HCT116 (cell line): ENCODE results near the gene MYL5. TPM values are rescaled to one million over a fixed set of nuclear protein-coding genes. Genes with fewer than 3 reads are reported as not detected.

ENCODE experiments used
- ATAC-seq: fragments of 200-7000 bp; cut with Tn5 transposase; 2 replicates; pipeline ENCODE4 v1.9.1; 2020; ENCODE audit warnings: mild to moderate bottlenecking, moderate library complexity
- BruUV-seq: library from RNA; stranded (reverse); fragments of 400-500 nt; replicated peaks from 2 replicates; lab custom pipeline; 2021; lab: Mats Ljungman, UMichigan
- CTCF ChIA-PET: fragments of 300-600 bp; sonication (Branson Sonifier 250); formaldehyde crosslinking; loops from one replicate; lab custom pipeline; 2021; ENCODE audit warnings: antibody characterized with exemption; lab: Charles Lee
- POLR2A ChIA-PET: fragments of 300-600, 350-600 bp; sonication (Branson Sonifier 250); formaldehyde crosslinking; loops from one replicate; lab custom pipeline; 2021; ENCODE audit warnings: antibody characterized with exemption; lab: Charles Lee
- RAD21 ChIA-PET, 2 experiments: fragments of 300-600 bp; sonication (Branson Sonifier 250); formaldehyde crosslinking; loops; one replicate each; lab custom pipeline; 2023; ENCODE audit warnings: low total read pairs in 2 of 2; ENCODE audit not compliant: uncharacterized antibody in 2 of 2, unreplicated experiment in 2 of 2, low non-redundant PET in 1 of 2; lab: Charles Lee
- DNase-seq: peaks from one replicate; pipeline ENCODE4 v3.0.0-alpha.2; 2010; ENCODE audit warnings: low read depth, low spot score
- H2AFZ ChIP-seq: fragments of 200-600 bp; shearing (Covaris generic), sonication (generic); 2 replicates; pipeline ENCODE4 v1.6.1; 2017; ENCODE audit warnings: low read depth, mixed run types, mixed read lengths, antibody characterized with exemption, low read length; ENCODE audit not compliant: poor library complexity, severe bottlenecking
- H3K27ac ChIP-seq: 2 replicates; pipeline ENCODE4 v1.5.1; 2012; ENCODE audit warnings: low read depth, low read length
- H3K27me3 ChIP-seq: fragments of 200-600 bp; sonication (generic); 2 replicates; pipeline ENCODE4 v1.6.1; 2016; ENCODE audit warnings: mixed run types, low read length, mixed read lengths; ENCODE audit not compliant: insufficient read depth
- H3K36me3 ChIP-seq, 2 experiments: fragments of 200-500 bp in 1 of 2; fragments of 200-600 bp in 1 of 2; sonication (Bioruptor generic) in 1 of 2; sonication (generic) in 1 of 2; 2 replicates each; pipeline versions ENCODE4 v1.5.1 to v1.6.1; 2014 to 2016; ENCODE audit warnings: low read length in 2 of 2, inconsistent platforms in 1 of 2, mixed read lengths in 1 of 2, mixed run types in 1 of 2; ENCODE audit not compliant: insufficient read depth in 2 of 2, control insufficient read depth in 1 of 2
- H3K4me1 ChIP-seq, 2 experiments: fragments of 200-600 bp in 1 of 2; sonication (generic) in 1 of 2; 2 replicates each; pipeline versions ENCODE4 v1.5.1 to v1.6.1; 2012 to 2017; ENCODE audit warnings: low read length in 2 of 2, inconsistent platforms in 1 of 2, mild to moderate bottlenecking in 1 of 2, mixed read lengths in 1 of 2, mixed run types in 1 of 2, moderate library complexity in 1 of 2; ENCODE audit not compliant: insufficient read depth in 2 of 2, control insufficient read depth in 1 of 2
- H3K4me2 ChIP-seq: fragments of 200-600 bp; sonication (generic); 2 replicates; pipeline ENCODE4 v1.6.1; 2017; ENCODE audit warnings: mixed run types, low read length, mixed read lengths
- H3K4me3 ChIP-seq, 2 experiments: fragments of 200-600 bp in 1 of 2; sonication (generic) in 1 of 2; replicated peaks in 1 of 2; 2 replicates each; pipeline ENCODE4 v1.5.1; 2011 to 2016; ENCODE audit warnings: low read length in 2 of 2, control low read depth in 1 of 2, low read depth in 1 of 2, mild to moderate bottlenecking in 1 of 2, mixed read lengths in 1 of 2, mixed run types in 1 of 2
- H3K79me2 ChIP-seq: fragments of 200-600 bp; sonication (generic); 2 replicates; pipeline ENCODE4 v1.6.1; 2017; ENCODE audit warnings: mild to moderate bottlenecking, mixed run types, low read length, moderate library complexity, mixed read lengths; ENCODE audit not compliant: insufficient read depth
- H3K9ac ChIP-seq: fragments of 200-600 bp; sonication (generic); 2 replicates; pipeline ENCODE4 v1.6.1; 2016; ENCODE audit warnings: low read length, mixed read lengths
- H3K9me2 ChIP-seq: fragments of 200-600 bp; sonication (generic), shearing (Covaris generic); 2 replicates; pipeline ENCODE4 v1.6.1; 2017; ENCODE audit warnings: mixed run types, mild to moderate bottlenecking, moderate library complexity; ENCODE audit not compliant: insufficient read depth
- H3K9me3 ChIP-seq, 2 experiments: fragments of 200-500 bp in 1 of 2; fragments of 200-600 bp in 1 of 2; sonication (Bioruptor generic) in 1 of 2; sonication (generic) in 1 of 2; 2 replicates each; pipeline ENCODE4 v1.6.1; 2014 to 2017; ENCODE audit warnings: low read length in 2 of 2, mixed read lengths in 2 of 2, inconsistent platforms in 1 of 2, low read depth in 1 of 2, mild to moderate bottlenecking in 1 of 2, mixed run types in 1 of 2, moderate library complexity in 1 of 2; ENCODE audit not compliant: control insufficient read depth in 1 of 2, insufficient read depth in 1 of 2
- H4K20me1 ChIP-seq: fragments of 200-600 bp; sonication (generic), shearing (Covaris generic); 2 replicates; pipeline ENCODE4 v1.6.1; 2017; ENCODE audit warnings: mixed run types, mild to moderate bottlenecking, moderate library complexity; ENCODE audit not compliant: insufficient read depth
- ATF3 ChIP-seq: IDR thresholded peaks from 2 replicates; pipeline ENCODE4 v1.6.1; 2012
- CBX3 ChIP-seq: IDR thresholded peaks from 2 replicates; pipeline ENCODE4 v1.6.1; 2012; ENCODE audit warnings: low read depth
- EZH2 ChIP-seq: fragments of 200-600 bp; sonication (generic); IDR thresholded peaks from 2 replicates; pipeline ENCODE4 v1.6.1; 2017; ENCODE audit warnings: antibody characterized with exemption, mixed run types
- EZH2phosphoT487 ChIP-seq: fragments of 200-600 bp; IDR thresholded peaks from 2 replicates; pipeline ENCODE4 v1.6.1; 2018; ENCODE audit warnings: antibody characterized with exemption, borderline replicate concordance
- JUND ChIP-seq: IDR thresholded peaks from 2 replicates; pipeline ENCODE4 v1.6.1; 2012
- MAX ChIP-seq: IDR thresholded peaks from 2 replicates; pipeline ENCODE4 v1.6.1; 2012
- POLR2A ChIP-seq: IDR thresholded peaks from 2 replicates; pipeline ENCODE4 v1.7.0; 2011; ENCODE audit warnings: borderline replicate concordance; ENCODE audit not compliant: insufficient read depth, insufficient read length; ENCODE audit errors: extremely low read depth
- SIN3A ChIP-seq: IDR thresholded peaks from 2 replicates; pipeline ENCODE4 v1.6.1; 2012; ENCODE audit warnings: low read depth
- SP1 ChIP-seq: IDR thresholded peaks from 2 replicates; pipeline ENCODE4 v1.6.1; 2012; ENCODE audit warnings: low read depth
- SRF ChIP-seq: IDR thresholded peaks from 2 replicates; pipeline ENCODE4 v1.6.1; 2012; ENCODE audit warnings: low read depth
- TCF7L2 ChIP-seq: IDR thresholded peaks from 2 replicates; pipeline ENCODE4 v1.7.0; 2011; ENCODE audit warnings: borderline replicate concordance, inconsistent platforms; ENCODE audit not compliant: insufficient read depth, insufficient read length; ENCODE audit errors: extremely low read depth
- ZBTB33 ChIP-seq: IDR thresholded peaks from 2 replicates; pipeline ENCODE4 v1.6.1; 2011; ENCODE audit warnings: mild to moderate bottlenecking, low read length, moderate library complexity; ENCODE audit not compliant: insufficient replicate concordance; ENCODE audit errors: extremely low read depth
- intact Hi-C: fragments of 100-400 bp; cut with micrococcal nuclease; formaldehyde crosslinking; loops from 2 replicates; pipeline ENCODE4 v1.10.0; 2022
- total RNA-seq: library from RNA; stranded (reverse); gene quantifications from one replicate; pipeline ENCODE4 v1.2.1, GENCODE V29; 2021; ENCODE audit not compliant: unreplicated experiment

MYL5 gene
- total RNA-seq, 1 experiment from 2014 or later, result 14.0 TPM

GRCh38 chr4:682490-683172 is 8.3 kb downstream of the MYL5 start (continued):
- no peak for TF ChIP-seq ZBTB33

DNA sequence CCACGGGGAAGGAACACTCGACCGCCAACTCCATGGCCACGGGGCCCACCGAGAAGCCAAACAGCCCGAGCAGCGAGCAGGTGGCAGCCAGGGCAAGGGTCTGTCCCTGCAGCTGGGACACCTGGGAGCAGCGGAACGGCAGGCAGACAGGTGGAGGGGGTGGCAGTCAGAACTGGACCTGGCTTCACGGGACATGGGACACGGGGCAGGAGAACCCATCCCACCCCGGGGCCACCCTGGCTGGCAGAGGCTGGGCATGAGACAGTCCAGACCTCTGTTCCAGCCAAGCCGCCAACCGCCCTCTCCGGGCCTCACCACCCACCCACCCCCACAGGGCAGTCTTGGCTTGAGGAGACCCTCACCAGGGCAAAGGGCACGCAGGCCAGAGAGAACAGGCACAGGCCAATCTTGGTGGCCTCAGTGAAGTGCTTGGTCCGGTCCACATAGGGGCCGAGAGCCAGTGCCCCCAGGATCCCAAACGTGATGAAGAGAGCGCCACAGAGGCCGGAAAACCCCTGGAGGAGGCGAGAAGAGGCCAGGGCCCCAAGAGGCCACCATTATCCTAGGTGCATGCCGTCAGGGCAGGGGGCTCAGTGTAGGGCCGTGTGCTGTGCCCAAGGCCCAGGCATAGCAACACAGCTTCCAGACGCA is 9.0 kb downstream of the MYL5 start:
- ChIA-PET RAD21 (interaction anchor here in 1 of 2 experiments (1.5 kb wide), 1 partner anchor 81 kb away, joined by 4 read pairs; no protein-coding TSS in a partner anchor), POLR2A (interaction anchor here (1.0 kb wide), 1 partner anchor 9 kb away, joined by 3 read pairs; the partner anchor contains the start of genes ATP5ME and MYL5), CTCF (interaction anchor here (0.6 to 1.7 kb wide), 4 partner anchors 9 to 80 kb away, joined by 3 to 14 read pairs (median 4); partner anchors contain the start of genes ATP5ME and MYL5)
- Histone ChIP-seq H3K9me2 (no peaks in the 10 kb centered on the region), H3K4me3 (no peak overlapping the region), H3K9ac (no peak overlapping the region), H4K20me1 (no peaks in the 10 kb centered on the region), H2AFZ (no peak overlapping the region), H3K9me3 (no peaks in the 10 kb centered on the region), H3K79me2 (peaks cover 4% of the 10 kb centered on the region; the same call in 1 of the 2 replicates), H3K36me3 (no peaks in the 10 kb centered on the region), H3K4me1 (peaks cover 24 to 45% of the 10 kb centered on the region in 2 experiments), H3K4me2 (no peak overlapping the region), H3K27ac (peak overlapping the region; percentile 27; the same call in 1 of the 2 replicates), H3K27me3 (no peaks in the 10 kb centered on the region)
- BruUV-seq, result no TSS peak
- ATAC-seq, result no peak
- intact Hi-C loops, result no loop called here
- TF ChIP-seq SIN3A, result no peak
- TF ChIP-seq TCF7L2, result no peak
- TF ChIP-seq JUND, result no peak
- TF ChIP-seq CBX3, result no peak
- no peak for TF ChIP-seq EZH2phosphoT487
- TF ChIP-seq POLR2A, result no peak
- TF ChIP-seq SP1, result no peak
- TF ChIP-seq ATF3, result no peak
- no peak for TF ChIP-seq MAX
- TF ChIP-seq EZH2, result no peak
- TF ChIP-seq SRF, result no peak
- no peak for DNase-seq
